HCT116 (cell line): ENCODE data around the gene BCAS4. TPM values are rescaled to one million over a fixed set of nuclear protein-coding genes. Genes with fewer than 3 reads are reported as not detected.

Source experiments
- ATAC-seq: fragments of 200-7000 bp; cut with Tn5 transposase; 2 replicates; pipeline ENCODE4 v1.9.1; 2020; ENCODE audit warnings: mild to moderate bottlenecking, moderate library complexity
- BruUV-seq: library from RNA; stranded (reverse); fragments of 400-500 nt; replicated peaks from 2 replicates; lab custom pipeline; 2021; lab: Mats Ljungman, UMichigan
- CTCF ChIA-PET: fragments of 300-600 bp; sonication (Branson Sonifier 250); formaldehyde crosslinking; loops from one replicate; lab custom pipeline; 2021; ENCODE audit warnings: antibody characterized with exemption; lab: Charles Lee
- POLR2A ChIA-PET: fragments of 300-600, 350-600 bp; sonication (Branson Sonifier 250); formaldehyde crosslinking; loops from one replicate; lab custom pipeline; 2021; ENCODE audit warnings: antibody characterized with exemption; lab: Charles Lee
- RAD21 ChIA-PET, 2 experiments: fragments of 300-600 bp; sonication (Branson Sonifier 250); formaldehyde crosslinking; loops; one replicate each; lab custom pipeline; 2023; ENCODE audit warnings: low total read pairs in 2 of 2; ENCODE audit not compliant: uncharacterized antibody in 2 of 2, unreplicated experiment in 2 of 2, low non-redundant PET in 1 of 2; lab: Charles Lee
- DNase-seq: peaks from one replicate; pipeline ENCODE4 v3.0.0-alpha.2; 2010; ENCODE audit warnings: low read depth, low spot score
- H2AFZ ChIP-seq: fragments of 200-600 bp; shearing (Covaris generic), sonication (generic); 2 replicates; pipeline ENCODE4 v1.6.1; 2017; ENCODE audit warnings: low read depth, mixed run types, mixed read lengths, antibody characterized with exemption, low read length; ENCODE audit not compliant: poor library complexity, severe bottlenecking
- H3K27ac ChIP-seq: 2 replicates; pipeline ENCODE4 v1.5.1; 2012; ENCODE audit warnings: low read depth, low read length
- H3K27me3 ChIP-seq: fragments of 200-600 bp; sonication (generic); 2 replicates; pipeline ENCODE4 v1.6.1; 2016; ENCODE audit warnings: mixed run types, low read length, mixed read lengths; ENCODE audit not compliant: insufficient read depth
- H3K36me3 ChIP-seq, 2 experiments: fragments of 200-500 bp in 1 of 2; fragments of 200-600 bp in 1 of 2; sonication (Bioruptor generic) in 1 of 2; sonication (generic) in 1 of 2; 2 replicates each; pipeline versions ENCODE4 v1.5.1 to v1.6.1; 2014 to 2016; ENCODE audit warnings: low read length in 2 of 2, inconsistent platforms in 1 of 2, mixed read lengths in 1 of 2, mixed run types in 1 of 2; ENCODE audit not compliant: insufficient read depth in 2 of 2, control insufficient read depth in 1 of 2
- H3K4me1 ChIP-seq, 2 experiments: fragments of 200-600 bp in 1 of 2; sonication (generic) in 1 of 2; 2 replicates each; pipeline versions ENCODE4 v1.5.1 to v1.6.1; 2012 to 2017; ENCODE audit warnings: low read length in 2 of 2, inconsistent platforms in 1 of 2, mild to moderate bottlenecking in 1 of 2, mixed read lengths in 1 of 2, mixed run types in 1 of 2, moderate library complexity in 1 of 2; ENCODE audit not compliant: insufficient read depth in 2 of 2, control insufficient read depth in 1 of 2
- H3K4me2 ChIP-seq: fragments of 200-600 bp; sonication (generic); 2 replicates; pipeline ENCODE4 v1.6.1; 2017; ENCODE audit warnings: mixed run types, low read length, mixed read lengths
- H3K4me3 ChIP-seq, 2 experiments: fragments of 200-600 bp in 1 of 2; sonication (generic) in 1 of 2; replicated peaks in 1 of 2; 2 replicates each; pipeline ENCODE4 v1.5.1; 2011 to 2016; ENCODE audit warnings: low read length in 2 of 2, control low read depth in 1 of 2, low read depth in 1 of 2, mild to moderate bottlenecking in 1 of 2, mixed read lengths in 1 of 2, mixed run types in 1 of 2
- H3K79me2 ChIP-seq: fragments of 200-600 bp; sonication (generic); 2 replicates; pipeline ENCODE4 v1.6.1; 2017; ENCODE audit warnings: mild to moderate bottlenecking, mixed run types, low read length, moderate library complexity, mixed read lengths; ENCODE audit not compliant: insufficient read depth
- H3K9ac ChIP-seq: fragments of 200-600 bp; sonication (generic); 2 replicates; pipeline ENCODE4 v1.6.1; 2016; ENCODE audit warnings: low read length, mixed read lengths
- H3K9me2 ChIP-seq: fragments of 200-600 bp; sonication (generic), shearing (Covaris generic); 2 replicates; pipeline ENCODE4 v1.6.1; 2017; ENCODE audit warnings: mixed run types, mild to moderate bottlenecking, moderate library complexity; ENCODE audit not compliant: insufficient read depth
- H3K9me3 ChIP-seq, 2 experiments: fragments of 200-500 bp in 1 of 2; fragments of 200-600 bp in 1 of 2; sonication (Bioruptor generic) in 1 of 2; sonication (generic) in 1 of 2; 2 replicates each; pipeline ENCODE4 v1.6.1; 2014 to 2017; ENCODE audit warnings: low read length in 2 of 2, mixed read lengths in 2 of 2, inconsistent platforms in 1 of 2, low read depth in 1 of 2, mild to moderate bottlenecking in 1 of 2, mixed run types in 1 of 2, moderate library complexity in 1 of 2; ENCODE audit not compliant: control insufficient read depth in 1 of 2, insufficient read depth in 1 of 2
- H4K20me1 ChIP-seq: fragments of 200-600 bp; sonication (generic), shearing (Covaris generic); 2 replicates; pipeline ENCODE4 v1.6.1; 2017; ENCODE audit warnings: mixed run types, mild to moderate bottlenecking, moderate library complexity; ENCODE audit not compliant: insufficient read depth
- EGR1 ChIP-seq: IDR thresholded peaks from 2 replicates; pipeline ENCODE4 v1.6.1; 2012; ENCODE audit warnings: low read depth
- EZH2 ChIP-seq: fragments of 200-600 bp; sonication (generic); IDR thresholded peaks from 2 replicates; pipeline ENCODE4 v1.6.1; 2017; ENCODE audit warnings: antibody characterized with exemption, mixed run types
- EZH2phosphoT487 ChIP-seq: fragments of 200-600 bp; IDR thresholded peaks from 2 replicates; pipeline ENCODE4 v1.6.1; 2018; ENCODE audit warnings: antibody characterized with exemption, borderline replicate concordance
- JUND ChIP-seq: IDR thresholded peaks from 2 replicates; pipeline ENCODE4 v1.6.1; 2012
- SIN3A ChIP-seq: IDR thresholded peaks from 2 replicates; pipeline ENCODE4 v1.6.1; 2012; ENCODE audit warnings: low read depth
- SRF ChIP-seq: IDR thresholded peaks from 2 replicates; pipeline ENCODE4 v1.6.1; 2012; ENCODE audit warnings: low read depth
- TCF7L2 ChIP-seq: IDR thresholded peaks from 2 replicates; pipeline ENCODE4 v1.7.0; 2011; ENCODE audit warnings: borderline replicate concordance, inconsistent platforms; ENCODE audit not compliant: insufficient read depth, insufficient read length; ENCODE audit errors: extremely low read depth
- ZNF274 ChIP-seq: fragments of 200-500 bp; sonication (Bioruptor generic); IDR thresholded peaks from 2 replicates; pipeline ENCODE4 v1.6.1; 2014; ENCODE audit warnings: mild to moderate bottlenecking, low read depth, low read length, inconsistent platforms
- intact Hi-C: fragments of 100-400 bp; cut with micrococcal nuclease; formaldehyde crosslinking; loops from 2 replicates; pipeline ENCODE4 v1.10.0; 2022
- total RNA-seq: library from RNA; stranded (reverse); gene quantifications from one replicate; pipeline ENCODE4 v1.2.1, GENCODE V29; 2021; ENCODE audit not compliant: unreplicated experiment
- TF ChIP-seq, protein P1 (sequence below): IDR thresholded peaks from 2 replicates; pipeline ENCODE4 v1.6.1; 2011; ENCODE audit warnings: mild to moderate bottlenecking, low read length, moderate library complexity; ENCODE audit not compliant: insufficient replicate concordance; ENCODE audit errors: extremely low read depth
- TF ChIP-seq, protein P2 (sequence below): IDR thresholded peaks from 2 replicates; pipeline ENCODE4 v1.6.1; 2012

The BCAS4 gene
- total RNA-seq, 1 experiment from 2014 or later = 18.9 TPM

DNA sequence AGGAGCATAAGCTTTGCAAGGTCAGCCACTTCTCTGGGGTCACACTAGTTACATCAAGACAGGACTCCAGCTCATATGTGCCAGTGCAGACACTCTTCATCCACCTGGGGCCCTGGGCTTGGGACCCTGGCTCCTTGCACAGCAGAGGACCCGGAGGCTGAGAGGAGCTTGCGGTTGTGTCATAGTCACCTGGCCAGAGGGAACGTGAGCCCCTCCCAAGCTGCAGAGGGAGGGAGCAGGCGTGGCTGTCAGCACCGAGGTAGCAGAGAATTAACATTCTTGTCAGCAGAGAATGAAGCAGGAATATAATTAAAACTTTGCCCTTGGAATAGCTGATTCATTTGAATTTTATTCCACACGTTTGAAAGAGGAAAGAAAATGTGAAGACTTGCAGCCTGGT is 36.8 kb downstream of the BCAS4 start:
- ChIA-PET CTCF (no interaction called here), POLR2A (no interaction called here), RAD21 (no interaction called here)
- TF ChIP-seq EZH2phosphoT487 (no peak), JUND (no peak), EGR1 (no peak), EZH2 (no peak), SRF (no peak), SIN3A (no peak), TCF7L2 (no peak), ZNF274 (no peak)
- TF ChIP-seq, protein P1, sequence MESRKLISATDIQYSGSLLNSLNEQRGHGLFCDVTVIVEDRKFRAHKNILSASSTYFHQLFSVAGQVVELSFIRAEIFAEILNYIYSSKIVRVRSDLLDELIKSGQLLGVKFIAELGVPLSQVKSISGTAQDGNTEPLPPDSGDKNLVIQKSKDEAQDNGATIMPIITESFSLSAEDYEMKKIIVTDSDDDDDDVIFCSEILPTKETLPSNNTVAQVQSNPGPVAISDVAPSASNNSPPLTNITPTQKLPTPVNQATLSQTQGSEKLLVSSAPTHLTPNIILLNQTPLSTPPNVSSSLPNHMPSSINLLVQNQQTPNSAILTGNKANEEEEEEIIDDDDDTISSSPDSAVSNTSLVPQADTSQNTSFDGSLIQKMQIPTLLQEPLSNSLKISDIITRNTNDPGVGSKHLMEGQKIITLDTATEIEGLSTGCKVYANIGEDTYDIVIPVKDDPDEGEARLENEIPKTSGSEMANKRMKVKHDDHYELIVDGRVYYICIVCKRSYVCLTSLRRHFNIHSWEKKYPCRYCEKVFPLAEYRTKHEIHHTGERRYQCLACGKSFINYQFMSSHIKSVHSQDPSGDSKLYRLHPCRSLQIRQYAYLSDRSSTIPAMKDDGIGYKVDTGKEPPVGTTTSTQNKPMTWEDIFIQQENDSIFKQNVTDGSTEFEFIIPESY = no peak
- TF ChIP-seq, protein P2, sequence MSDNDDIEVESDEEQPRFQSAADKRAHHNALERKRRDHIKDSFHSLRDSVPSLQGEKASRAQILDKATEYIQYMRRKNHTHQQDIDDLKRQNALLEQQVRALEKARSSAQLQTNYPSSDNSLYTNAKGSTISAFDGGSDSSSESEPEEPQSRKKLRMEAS = no peak
- Histone ChIP-seq H3K9ac (no peak overlapping the region), H3K27me3 (no peaks in the 10 kb centered on the region), H4K20me1 (no peaks in the 10 kb centered on the region), H3K9me3 (no peaks in the 10 kb centered on the region), H3K9me2 (no peaks in the 10 kb centered on the region), H3K4me2 (no peak overlapping the region), H3K4me1 (peaks cover 0 to 4% of the 10 kb centered on the region in 2 experiments; a peak in 2 of 4 replicates), H3K79me2 (no peaks in the 10 kb centered on the region), H3K4me3 (no peak overlapping the region), H3K27ac (no peak overlapping the region), H3K36me3 (no peaks in the 10 kb centered on the region), H2AFZ (no peak overlapping the region)
- BruUV-seq = no TSS peak
- DNase-seq = no peak
- no peak for ATAC-seq
- intact Hi-C loops = no loop called here
